Activated naive CD4-positive, alpha-beta T cell treated with anti-CD3 and anti-CD28 coated beads for 36 hours (primary cell): ENCODE measurements around the gene SPNS3. TPM values are rescaled to one million over a fixed set of nuclear protein-coding genes. Genes with fewer than 3 reads are reported as not detected.

Experiments used
- CTCF ChIA-PET: fragments of 350-600 bp; sonication (Branson Sonifier 250); formaldehyde crosslinking; loops from one replicate; lab custom pipeline; 2021; ENCODE audit warnings: antibody characterized with exemption; lab: Charles Lee
- DNase-seq: peaks from one replicate; pipeline ENCODE4 v3.0.0-alpha.2; 2020
- H3K27ac Mint-ChIP-seq: one replicate; pipeline ENCODE4 v1.8.0; 2021; ENCODE audit warnings: mild to moderate bottlenecking, mixed read lengths
- H3K27me3 Mint-ChIP-seq: one replicate; pipeline ENCODE4 v1.8.0; 2021; ENCODE audit warnings: low read depth, mixed read lengths
- H3K36me3 Mint-ChIP-seq: one replicate; pipeline ENCODE4 v1.8.0; 2021; ENCODE audit warnings: low read depth, mixed read lengths
- H3K4me1 Mint-ChIP-seq: one replicate; pipeline ENCODE4 v1.8.0; 2021; ENCODE audit warnings: low read depth, mixed read lengths
- H3K4me3 Mint-ChIP-seq: one replicate; pipeline ENCODE4 v1.8.0; 2021; ENCODE audit warnings: mild to moderate bottlenecking, moderate library complexity, mixed read lengths
- H3K9me3 Mint-ChIP-seq: one replicate; pipeline ENCODE4 v1.8.0; 2021; ENCODE audit warnings: mixed read lengths
- intact Hi-C: fragments of 100-400 bp; cut with micrococcal nuclease; formaldehyde crosslinking; loops from one replicate; pipeline ENCODE4 v1.15.1; 2023
- total RNA-seq, 2 experiments: library from RNA; stranded (reverse); gene quantifications; one replicate each; pipeline ENCODE4 v1.2.3, GENCODE V29; 2021

The SPNS3 gene
- total RNA-seq, 2 experiments from 2014 or later, result 17.7 to 20.4 TPM

GRCh38 chr17:4476511-4477070, 42.9 kb downstream of the SPNS3 start:
- Mint-ChIP-seq H3K4me1 (peaks cover 19% of the 10 kb centered on the region), H3K27me3 (no peaks in the 10 kb centered on the region), H3K4me3 (no peak overlapping the region), H3K27ac (no peak overlapping the region), H3K36me3 (no peaks in the 10 kb centered on the region), H3K9me3 (no peaks in the 10 kb centered on the region)
- CTCF ChIA-PET, result no interaction called here
- no peak for DNase-seq
- intact Hi-C loops, result no loop called here

DNA sequence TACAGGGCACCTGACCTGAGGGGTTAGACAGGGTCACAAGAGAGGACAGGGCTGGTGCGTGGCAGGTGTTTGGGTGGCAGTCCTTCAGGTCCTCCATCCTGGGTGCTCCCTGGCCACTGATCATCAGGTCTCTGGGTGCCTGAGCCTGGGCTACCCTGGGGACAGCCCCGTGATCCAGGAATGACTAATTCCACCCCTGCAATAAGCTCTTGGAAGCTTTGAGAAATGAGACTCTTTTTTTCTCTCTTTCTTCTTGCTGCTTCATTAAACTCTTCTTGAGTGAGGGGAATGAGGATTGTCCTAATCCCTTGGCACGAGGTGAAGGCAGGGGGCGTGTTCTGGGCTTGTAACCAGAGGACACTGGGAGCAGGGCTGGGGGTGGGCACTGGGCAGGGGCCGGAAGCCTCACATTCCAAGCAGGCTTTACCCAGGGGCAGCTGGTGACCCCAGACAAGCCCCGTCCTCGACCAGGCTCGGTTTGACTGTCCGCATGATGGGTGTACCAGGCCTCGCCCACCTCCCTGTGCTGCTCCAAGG, 43.6 kb downstream of the SPNS3 start:
- no peak overlapping the region for H3K4me3 Mint-ChIP-seq
- CTCF ChIA-PET, result no interaction called here
- no peaks in the 10 kb centered on the region for H3K27me3 Mint-ChIP-seq
- no peaks in the 10 kb centered on the region for H3K36me3 Mint-ChIP-seq
- H3K27ac Mint-ChIP-seq, result peak overlapping the region; percentile 15
- DNase-seq, result peak; percentile 32
- H3K4me1 Mint-ChIP-seq, result peaks cover 26% of the 10 kb centered on the region
- H3K9me3 Mint-ChIP-seq, result no peaks in the 10 kb centered on the region
- intact Hi-C loops, result no loop called here

DNA sequence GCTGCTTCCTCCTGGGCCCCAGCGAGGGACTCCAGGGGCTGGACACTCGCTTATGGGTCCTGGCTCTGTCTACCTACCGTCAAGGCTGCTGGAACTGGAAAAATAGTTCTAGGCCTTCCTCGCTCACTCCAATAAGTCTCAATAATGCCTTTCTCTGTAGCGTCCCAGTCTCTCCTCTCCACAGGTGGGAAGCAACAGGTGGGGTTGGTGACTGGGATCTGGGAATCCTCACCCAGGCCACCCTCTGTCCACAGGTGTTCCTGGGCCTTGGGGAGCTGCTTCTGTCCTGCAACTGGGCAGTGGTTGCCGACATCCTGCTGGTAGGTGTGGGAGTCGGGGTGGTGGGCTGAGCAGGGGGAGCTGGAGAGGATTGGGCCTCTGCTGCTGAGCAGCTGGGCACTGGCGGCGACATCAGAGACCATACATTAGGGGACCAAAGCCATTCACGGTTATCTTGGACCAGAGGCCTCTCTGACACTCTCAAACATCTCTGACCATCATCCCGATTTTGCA, 44.6 kb downstream of the SPNS3 start:
- intact Hi-C loops, result no loop called here
- Mint-ChIP-seq H3K4me1 (peaks cover 31% of the 10 kb centered on the region), H3K4me3 (no peak overlapping the region), H3K27me3 (no peaks in the 10 kb centered on the region), H3K36me3 (no peaks in the 10 kb centered on the region), H3K9me3 (no peaks in the 10 kb centered on the region), H3K27ac (no peak overlapping the region)
- DNase-seq, result no peak
- CTCF ChIA-PET, result interaction anchor here (0.6 kb wide), 1 partner anchor 279 kb away, joined by 9 read pairs; no protein-coding TSS in a partner anchor

DNA sequence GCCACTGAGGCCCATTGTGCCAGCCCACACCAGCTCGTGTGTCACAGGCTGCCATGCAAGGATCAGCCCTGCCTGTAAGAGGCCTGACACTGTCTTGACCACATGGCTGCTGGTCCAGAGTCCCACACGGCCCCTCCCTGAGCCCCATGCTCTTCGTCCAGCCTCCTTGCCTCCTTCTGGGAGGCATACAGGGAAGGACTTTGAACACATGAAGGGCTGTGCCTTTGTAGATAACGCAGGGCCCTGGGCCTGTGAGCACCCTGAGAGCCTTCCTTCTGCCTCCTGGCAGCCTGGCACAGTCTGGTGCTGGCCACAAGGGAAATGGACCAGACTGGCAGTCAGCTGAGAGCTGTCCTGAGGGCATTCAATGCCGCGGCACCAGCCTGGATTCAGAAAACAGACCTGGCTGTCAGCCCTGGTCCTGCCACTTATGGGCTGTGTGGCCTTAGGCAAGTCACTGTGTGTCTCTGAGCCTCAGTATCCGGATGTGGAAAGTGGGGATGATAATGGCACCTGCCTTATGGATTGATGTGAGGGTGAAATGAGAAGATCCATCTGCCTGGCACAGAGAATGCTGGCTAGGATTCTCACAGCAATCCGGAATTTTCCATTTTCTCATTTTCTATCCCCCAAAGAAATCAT, 45.7 kb downstream of the SPNS3 start:
- H3K4me1 Mint-ChIP-seq, result peaks cover 36% of the 10 kb centered on the region

GRCh38 chr17:4479982-4480751, 46.4 kb downstream of the SPNS3 start:
- DNase-seq, result no peak
- Mint-ChIP-seq H3K27me3 (no peaks in the 10 kb centered on the region), H3K27ac (no peak overlapping the region), H3K9me3 (no peaks in the 10 kb centered on the region), H3K4me3 (no peak overlapping the region), H3K36me3 (no peaks in the 10 kb centered on the region), H3K4me1 (peaks cover 42% of the 10 kb centered on the region)
- intact Hi-C loops, result loop anchor here (5.0 kb wide), 1 partner anchor 48 kb away; the partner anchor contains the start of gene SPNS3
- CTCF ChIA-PET, result interaction anchor here (0.6 to 1.0 kb wide), 2 partner anchors 27 to 57 kb away, joined by 3 to 5 read pairs; no protein-coding TSS in a partner anchor

More for the DNA sequence above, 45.7 kb downstream of the SPNS3 start:
- Mint-ChIP-seq H3K4me3 (no peak overlapping the region), H3K9me3 (no peaks in the 10 kb centered on the region), H3K27me3 (no peaks in the 10 kb centered on the region), H3K27ac (no peak overlapping the region), H3K36me3 (no peaks in the 10 kb centered on the region)
- CTCF ChIA-PET, result no interaction called here
- DNase-seq, result no peak
- intact Hi-C loops, result no loop called here

DNA sequence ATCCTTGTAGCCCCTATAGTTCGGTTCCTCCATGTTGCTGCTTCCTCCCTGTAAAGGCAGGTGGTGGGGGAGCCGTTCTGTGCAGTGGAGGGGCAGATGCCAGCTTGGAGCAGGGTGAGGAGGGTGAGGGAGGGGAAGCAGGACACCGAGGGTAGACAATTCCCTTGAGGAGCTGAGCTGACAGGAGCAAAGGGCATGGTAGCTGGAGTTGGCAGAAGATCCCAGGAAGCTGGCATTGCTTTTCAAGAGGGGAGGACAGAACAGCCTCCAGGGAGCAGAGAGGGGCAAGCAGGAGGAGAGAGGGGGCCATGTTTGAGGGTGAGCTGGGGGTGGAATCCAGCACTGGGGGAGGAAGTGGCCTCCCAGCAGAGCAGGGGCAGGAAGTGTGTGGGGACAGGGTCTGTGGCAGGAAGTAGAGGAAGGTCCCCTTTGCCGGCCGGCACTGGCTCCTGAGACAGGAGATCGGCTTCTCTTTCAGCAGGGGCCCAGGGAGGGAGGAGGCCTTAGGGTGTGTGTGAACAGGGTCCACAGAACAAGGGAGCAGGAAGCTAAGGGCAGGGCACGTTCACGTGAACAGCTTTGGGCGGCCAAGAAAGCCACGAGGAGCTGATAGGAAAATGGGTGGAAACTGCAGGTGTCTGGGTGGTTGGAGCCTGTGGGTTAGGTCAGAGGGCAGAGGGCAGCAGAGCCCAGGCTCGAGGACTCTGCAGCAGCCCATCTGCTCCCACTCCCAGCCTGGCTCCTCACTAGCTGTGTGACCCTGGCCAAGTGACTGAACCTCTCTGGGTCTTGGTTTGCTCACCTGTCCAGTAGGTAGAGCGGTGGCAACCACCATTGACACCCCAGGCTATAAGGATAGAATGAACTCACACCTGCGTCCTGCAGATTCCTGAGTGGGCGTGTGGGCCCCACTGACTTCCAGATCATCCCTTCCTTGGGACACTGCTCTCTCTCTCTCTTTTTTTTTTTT, 47.5 kb downstream of the SPNS3 start:
- H3K9me3 Mint-ChIP-seq, result no peaks in the 10 kb centered on the region
- peak; percentile 63 for DNase-seq
- no peaks in the 10 kb centered on the region for H3K27me3 Mint-ChIP-seq
- H3K36me3 Mint-ChIP-seq, result no peaks in the 10 kb centered on the region
- H3K4me1 Mint-ChIP-seq, result peaks cover 48% of the 10 kb centered on the region
- H3K4me3 Mint-ChIP-seq, result peak overlapping the region; percentile 61
- CTCF ChIA-PET, result interaction anchor here (0.6 to 2.3 kb wide), 5 partner anchors 28 to 567 kb away, joined by 3 to 7 read pairs (median 5); no protein-coding TSS in a partner anchor
- intact Hi-C loops, result loop anchor here (5.0 kb wide), 1 partner anchor 49 kb away; the partner anchor contains the start of gene SPNS3
- H3K27ac Mint-ChIP-seq, result peak overlapping the region; percentile 77

- peaks cover 52% of the 10 kb centered on the region for H3K4me1 Mint-ChIP-seq
- CTCF ChIA-PET, result interaction anchor here (0.6 to 2.3 kb wide), 4 partner anchors 17 to 569 kb away, joined by 3 to 7 read pairs (median 5); no protein-coding TSS in a partner anchor
- no peaks in the 10 kb centered on the region for H3K27me3 Mint-ChIP-seq
- no peaks in the 10 kb centered on the region for H3K36me3 Mint-ChIP-seq
- no peak for DNase-seq
- no peak overlapping the region for H3K27ac Mint-ChIP-seq
- H3K9me3 Mint-ChIP-seq, result no peaks in the 10 kb centered on the region
- intact Hi-C loops, result loop anchor here (5.0 kb wide), 1 partner anchor 50 kb away; the partner anchor contains the start of gene SPNS3
- no peak overlapping the region for H3K4me3 Mint-ChIP-seq
Measured at GRCh38 chr17:4482338-4483011, 48.7 kb downstream of the SPNS3 start.

DNA sequence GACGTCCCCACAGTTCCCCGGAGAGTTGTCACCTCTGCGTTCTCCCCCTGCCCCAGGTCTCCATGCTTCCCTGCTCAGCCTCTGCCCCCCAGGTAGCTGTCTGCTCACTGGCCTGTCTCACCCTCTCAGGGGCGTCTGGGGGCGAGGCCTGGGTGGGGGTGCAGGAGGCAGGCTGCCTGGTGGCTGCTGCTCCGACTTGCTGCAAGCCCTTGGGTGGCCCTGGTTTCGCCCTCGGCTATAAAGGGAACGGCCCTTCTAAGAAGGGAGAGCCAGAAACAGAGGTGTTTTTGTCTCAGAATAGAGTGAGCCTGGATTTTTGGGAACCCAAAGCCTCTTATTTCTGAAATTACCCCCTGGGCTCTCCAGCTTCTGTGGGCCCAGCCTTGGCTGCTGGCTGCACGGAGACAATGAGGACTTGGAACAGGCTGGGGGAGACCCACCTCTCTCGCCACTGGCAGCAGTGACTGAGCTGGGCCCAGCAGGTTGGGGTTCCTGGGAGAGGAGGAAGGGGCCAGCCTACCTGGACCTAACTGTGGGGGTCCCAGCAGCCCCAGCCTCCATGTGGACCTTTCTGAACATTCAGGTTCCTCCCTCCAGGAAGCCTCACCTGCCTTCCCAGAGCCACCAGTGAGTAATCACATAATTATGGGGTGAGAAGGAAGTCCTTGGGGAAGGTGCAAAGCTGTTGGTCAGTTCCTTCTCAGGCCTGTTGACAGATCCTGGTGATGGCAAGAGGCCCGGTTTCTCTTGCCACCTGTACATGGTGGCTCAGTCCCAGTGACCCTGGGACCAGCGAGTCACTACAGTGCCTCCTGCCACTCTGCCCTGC, 49.5 kb downstream of the SPNS3 start:
- no peak overlapping the region for H3K4me3 Mint-ChIP-seq

GRCh38 chr17:4485676-4486646, 52.2 kb downstream of the SPNS3 start:
- Mint-ChIP-seq H3K4me3 (peak overlapping the region; percentile 82), H3K36me3 (no peaks in the 10 kb centered on the region), H3K27me3 (no peaks in the 10 kb centered on the region), H3K9me3 (no peaks in the 10 kb centered on the region), H3K27ac (peak overlapping the region; percentile 84), H3K4me1 (peaks cover 44% of the 10 kb centered on the region)
- peak; percentile 70 for DNase-seq
- CTCF ChIA-PET, result interaction anchor here (0.6 kb wide), 1 partner anchor 81 kb away, joined by 3 read pairs; no protein-coding TSS in a partner anchor
- intact Hi-C loops, result no loop called here

More for the DNA sequence above, 49.5 kb downstream of the SPNS3 start:
- CTCF ChIA-PET, result interaction anchor here (1.6 to 2.3 kb wide), 2 partner anchors 63 to 142 kb away, joined by 3 to 7 read pairs; no protein-coding TSS in a partner anchor
- Mint-ChIP-seq H3K27ac (peak overlapping the region; percentile 6), H3K36me3 (no peaks in the 10 kb centered on the region), H3K4me1 (peaks cover 52% of the 10 kb centered on the region), H3K9me3 (no peaks in the 10 kb centered on the region), H3K27me3 (no peaks in the 10 kb centered on the region)
- intact Hi-C loops, result loop anchor here (5.0 kb wide), 1 partner anchor 51 kb away; the partner anchor contains the start of gene SPNS3
- no peak for DNase-seq
